Right lobe of liver (tissue), 6 donors: ENCODE data around the gene OR2T5. TPM values are rescaled to one million over a fixed set of nuclear protein-coding genes. Genes with fewer than 3 reads are reported as not detected.
"Not testable (repeated sequence)": the region's sequence is repeated elsewhere in the genome, so short reads cannot be mapped to it uniquely, and the experiment has no call there.

Source experiments
- ATAC-seq, 4 donors: fragments of 200-7000 bp; cut with Tn5 transposase; one replicate each; pipeline ENCODE4 v1.9.1; 2020; ENCODE audit warnings: mild to moderate bottlenecking in 4 of 4, moderate library complexity in 4 of 4
- DNase-seq, 3 donors: peaks; one replicate each; pipeline ENCODE4 v3.0.0-alpha.2; 2020
- H3K27ac ChIP-seq, 3 donors: fragments of 200-600 bp; one replicate each; pipeline ENCODE4 v1.8.0; 2022
- H3K27me3 ChIP-seq, 2 donors: fragments of 200-600 bp; one replicate each; pipeline ENCODE4 v1.8.0; 2022
- H3K36me3 ChIP-seq, 4 donors: fragments of 200-600 bp; sonication (generic) in 1 of 4; one replicate each; pipeline versions ENCODE4 v1.5.1 to v1.8.0; 2017 to 2022; ENCODE audit warnings: control low read depth in 1 of 4
- H3K4me1 ChIP-seq, 4 donors: fragments of 200-600 bp; sonication (generic) in 1 of 4; one replicate each; pipeline versions ENCODE4 v1.5.1 to v1.8.0; 2017 to 2022; ENCODE audit warnings: control low read depth in 1 of 4
- H3K4me3 ChIP-seq, 3 donors: fragments of 200-600 bp; one replicate each; pipeline ENCODE4 v1.8.0; 2022
- H3K9me3 ChIP-seq, 4 donors: fragments of 200-600 bp; sonication (generic) in 1 of 4; one replicate each; pipeline versions ENCODE4 v1.5.1 to v1.8.0; 2017 to 2022; ENCODE audit warnings: control low read depth in 1 of 4
- WGBS: methylation state at CpG from one replicate; pipeline ENCODE4 v1.1.6; 2018; ENCODE audit warnings: low coverage, low lambda C conversion rate; ENCODE audit not compliant: insufficient coverage; ENCODE audit errors: missing lambda C conversion rate; 5-methylcytosine and 5-hydroxymethylcytosine counted together
- intact Hi-C, 2 donors: fragments of 100-400 bp; cut with DNase I; formaldehyde crosslinking; loops; one replicate each; pipeline versions ENCODE4 v1.11.2 to v1.14.1; 2022
- long read RNA-seq: library from polyadenylated mRNA; unstranded; transcript quantifications from one replicate; pipeline ENCODE4 v2.0.0, GENCODE V29; 2019
- total RNA-seq, 6 experiments: library from RNA; depleted of rRNA in 2 of 6; stranded (reverse); fragments of >200 nt in 2 of 6; fragmentation: NEBNext Ultra II Directional in 3 of 6; extraction: Animal tissue kit (Norgen Biotek cat#: 25700) in 3 of 6; gene quantifications; one replicate each; pipeline versions ENCODE4 v1.1.0 to v1.2.4, GENCODE V29; 2016 to 2023
- donor health status: DM: no; HTN: yes; CAD: no.
- donor health status: DM: no; HTN: no; CAD: no.
- donor health status: DM: no; HTN: no; CAD: no.
- donor health status: DM: no; HTN: yes; CAD: no.
- donor health status: DM: no; HTN: yes; CAD: no.

Gene OR2T5, protein sequence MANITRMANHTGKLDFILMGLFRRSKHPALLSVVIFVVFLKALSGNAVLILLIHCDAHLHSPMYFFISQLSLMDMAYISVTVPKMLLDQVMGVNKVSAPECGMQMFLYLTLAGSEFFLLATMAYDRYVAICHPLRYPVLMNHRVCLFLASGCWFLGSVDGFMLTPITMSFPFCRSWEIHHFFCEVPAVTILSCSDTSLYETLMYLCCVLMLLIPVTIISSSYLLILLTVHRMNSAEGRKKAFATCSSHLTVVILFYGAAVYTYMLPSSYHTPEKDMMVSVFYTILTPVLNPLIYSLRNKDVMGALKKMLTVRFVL
- not detected for total RNA-seq
- long read RNA-seq = 0 reads

DNA sequence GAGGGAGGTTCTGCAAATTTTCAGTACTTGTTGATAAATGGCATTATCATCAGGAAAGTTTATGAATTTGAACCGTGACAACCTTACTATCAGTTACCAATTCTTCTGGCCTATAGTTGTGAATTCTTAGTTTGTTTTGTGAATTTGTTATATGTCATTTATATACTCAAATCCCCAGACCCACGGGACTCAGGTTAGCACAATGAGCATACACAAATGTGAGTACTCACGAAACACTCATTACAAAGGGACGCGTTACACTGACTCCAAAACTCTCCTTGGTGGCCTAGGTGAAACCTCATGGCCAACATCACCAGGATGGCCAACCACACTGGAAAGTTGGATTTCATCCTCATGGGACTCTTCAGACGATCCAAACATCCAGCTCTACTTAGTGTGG is at the start of gene OR2T5:
TSS of gene OR2T5 (plus strand) at position 301 of the 400 bp plus-strand sequence. CDS start at position 301, 0 bp downstream.
- H3K36me3 ChIP-seq, H3K9me3 ChIP-seq, H3K27ac ChIP-seq, H3K4me3 ChIP-seq, intact Hi-C loops, ATAC-seq, DNase-seq, H3K4me1 ChIP-seq, H3K27me3 ChIP-seq: not testable (repeated sequence)
- WGBS = 63% methylated on average over 4 of the region's 6 CpGs

DNA sequence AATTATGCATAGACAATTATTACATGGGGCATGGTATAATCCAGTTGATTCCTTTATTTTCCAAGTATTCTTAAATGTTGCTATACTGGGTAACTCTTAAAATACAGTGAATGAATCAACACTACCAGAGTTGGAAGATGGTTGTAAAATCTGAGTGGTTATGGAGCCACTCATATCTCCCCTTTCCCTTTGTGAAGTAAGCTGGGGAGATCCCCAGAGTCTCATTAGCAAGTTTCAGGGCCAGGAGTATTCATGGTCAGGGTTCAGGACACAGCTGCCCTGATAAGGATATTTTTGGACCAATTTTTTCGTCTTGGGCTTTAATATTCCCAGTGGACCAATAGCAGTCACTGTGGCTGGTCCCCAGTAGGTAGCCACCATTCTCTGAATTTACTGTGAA is 49.7 kb upstream of the OR2T5 start:
- H3K36me3 ChIP-seq, H3K27ac ChIP-seq, intact Hi-C loops, ATAC-seq, H3K4me3 ChIP-seq, H3K4me1 ChIP-seq, DNase-seq, H3K27me3 ChIP-seq, H3K9me3 ChIP-seq: not testable (repeated sequence)
- 67% methylated on average over 1 of the region's 1 CpG for WGBS

- DNase-seq, H3K27ac ChIP-seq, ATAC-seq, H3K27me3 ChIP-seq, H3K4me3 ChIP-seq, H3K9me3 ChIP-seq, H3K36me3 ChIP-seq, intact Hi-C loops, H3K4me1 ChIP-seq: not testable (repeated sequence)
- 41% methylated on average over 5 of the region's 5 CpGs for WGBS
These were observed 49.1 kb upstream of the OR2T5 start for GRCh38 chr1:248439283-248439682.

- H3K27me3 ChIP-seq, H3K27ac ChIP-seq, intact Hi-C loops, H3K9me3 ChIP-seq, ATAC-seq, H3K4me1 ChIP-seq, H3K36me3 ChIP-seq, DNase-seq, H3K4me3 ChIP-seq: not testable (repeated sequence)
- WGBS = 13% methylated on average over 1 of the region's 2 CpGs
These were observed 45.7 kb upstream of the OR2T5 start for GRCh38 chr1:248442500-248443277.

DNA sequence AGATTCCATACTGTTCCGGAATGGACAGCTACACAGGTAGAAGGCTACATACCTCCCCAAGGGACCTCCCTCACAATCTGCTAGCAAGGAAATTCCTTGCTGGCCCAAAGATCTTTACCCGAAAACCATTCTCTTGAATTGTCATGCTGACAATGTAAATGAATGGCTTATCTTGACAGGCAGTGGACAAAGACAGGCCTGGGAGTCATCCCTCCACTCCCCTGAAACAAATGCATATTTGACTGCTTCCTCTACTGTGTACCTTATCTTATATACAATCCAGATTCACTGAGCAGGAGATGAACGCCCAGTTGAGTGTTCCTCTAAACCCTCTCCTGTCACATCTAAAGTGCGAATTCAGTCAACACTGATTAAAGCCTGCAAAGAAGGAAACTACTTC is 43.8 kb upstream of the OR2T5 start:
- H3K27me3 ChIP-seq, H3K4me3 ChIP-seq, DNase-seq, H3K36me3 ChIP-seq, H3K4me1 ChIP-seq, H3K9me3 ChIP-seq, ATAC-seq, intact Hi-C loops, H3K27ac ChIP-seq: not testable (repeated sequence)
- WGBS = 46% methylated on average over 4 of the region's 4 CpGs

DNA sequence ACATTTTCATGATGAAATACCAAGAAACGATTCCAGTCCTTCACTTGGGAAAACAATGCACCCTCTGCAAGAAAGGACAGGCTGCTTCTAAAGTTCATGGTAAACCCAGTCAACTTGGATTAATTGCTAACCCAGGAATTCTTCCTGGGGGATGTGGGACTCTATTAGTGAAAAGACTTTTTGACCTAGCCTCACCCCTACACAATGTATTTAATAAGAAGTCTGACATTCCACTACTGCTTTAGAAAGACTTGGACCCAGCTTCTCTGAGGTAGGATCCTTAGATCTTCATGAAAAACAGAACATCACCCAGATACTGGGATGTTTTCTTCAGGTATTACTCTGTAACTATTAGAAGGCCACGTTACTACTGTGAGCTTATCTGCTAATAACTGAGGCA is 43.0 kb upstream of the OR2T5 start, which contains the start of gene OR2T2:
TSS of gene OR2T2 (plus strand) at position 239 of the 400 bp plus-strand sequence. CDS start 7,161 bp downstream, outside the sequence.
- H3K27me3 ChIP-seq, ATAC-seq, H3K4me1 ChIP-seq, H3K9me3 ChIP-seq, intact Hi-C loops, H3K4me3 ChIP-seq, H3K27ac ChIP-seq, DNase-seq, H3K36me3 ChIP-seq: not testable (repeated sequence)
- 29% methylated on average over 1 of the region's 2 CpGs for WGBS

GRCh38 chr1:248448409-248449074 is 39.8 kb upstream of the OR2T5 start:
- H3K9me3 ChIP-seq, H3K27ac ChIP-seq, H3K36me3 ChIP-seq, ATAC-seq, intact Hi-C loops, DNase-seq, H3K4me1 ChIP-seq, H3K4me3 ChIP-seq, H3K27me3 ChIP-seq: not testable (repeated sequence)
- no CpG with 5 or more reads among the region's 4 CpGs for WGBS

DNA sequence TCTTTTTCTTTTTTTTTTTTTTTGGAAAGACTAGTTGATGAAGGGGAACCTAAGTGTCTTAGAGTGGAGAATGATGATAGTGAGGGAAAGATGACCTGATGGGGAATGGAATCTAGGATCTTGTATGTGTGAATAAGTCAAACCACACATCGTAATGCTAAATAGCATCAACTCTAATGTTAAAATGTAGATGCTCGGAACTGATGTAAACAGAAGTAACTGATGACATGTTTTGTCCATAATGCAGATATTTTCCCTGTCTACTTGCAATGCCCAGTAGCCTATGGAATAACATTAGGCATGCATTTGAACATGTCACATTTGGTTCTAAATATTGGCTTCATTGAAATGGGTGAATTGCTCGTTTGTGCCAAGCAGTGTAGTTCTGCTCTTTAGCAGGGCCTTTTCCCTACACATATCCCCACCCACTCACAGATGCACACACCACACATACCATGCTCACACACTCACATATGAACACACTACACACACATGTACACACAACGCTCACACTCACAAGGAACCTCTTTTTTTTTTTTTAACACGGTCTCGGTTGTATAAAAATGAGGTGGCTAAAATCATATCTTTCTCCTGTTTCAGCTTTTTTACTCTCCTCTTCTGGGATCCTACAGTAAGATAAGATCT is 38.4 kb upstream of the OR2T5 start:
- 65% methylated on average over 5 of the region's 6 CpGs for WGBS
- DNase-seq, H3K4me1 ChIP-seq, H3K27ac ChIP-seq, intact Hi-C loops, H3K27me3 ChIP-seq, ATAC-seq, H3K4me3 ChIP-seq, H3K9me3 ChIP-seq, H3K36me3 ChIP-seq: not testable (repeated sequence)

DNA sequence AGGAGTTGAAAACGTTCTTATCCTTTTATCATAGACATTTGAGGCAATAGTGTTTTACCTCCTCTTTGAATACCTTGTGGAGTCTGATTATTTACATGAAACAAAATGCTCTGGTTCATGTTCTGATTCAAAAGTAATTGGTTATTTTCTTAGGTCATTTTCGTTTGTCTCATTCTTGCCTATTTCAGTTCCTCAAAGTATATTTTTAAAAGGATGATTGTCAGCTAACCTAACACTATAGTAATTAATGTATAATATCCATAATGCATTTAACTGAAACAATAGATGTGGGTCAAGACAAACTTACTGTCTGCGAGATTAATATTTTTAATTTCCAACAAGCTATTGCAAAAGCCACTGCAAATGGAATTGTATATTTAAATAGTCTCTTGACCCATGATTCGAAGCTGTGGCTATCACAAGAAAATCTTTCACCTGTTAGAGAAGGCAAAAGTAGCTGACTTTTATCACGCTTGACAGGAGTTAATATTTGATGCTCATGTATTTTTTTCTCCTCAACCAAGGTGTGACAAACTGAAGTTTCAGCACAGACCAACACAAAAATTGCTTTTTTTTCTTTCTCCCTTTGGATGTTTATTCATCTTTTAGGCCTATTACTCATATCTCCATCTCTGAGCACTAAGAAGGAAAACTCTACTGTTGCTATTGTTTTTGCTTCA is 37.8 kb upstream of the OR2T5 start:
- DNase-seq, ATAC-seq, H3K27ac ChIP-seq, H3K9me3 ChIP-seq, H3K27me3 ChIP-seq, H3K4me1 ChIP-seq, H3K4me3 ChIP-seq, H3K36me3 ChIP-seq, intact Hi-C loops: not testable (repeated sequence)
- 25% methylated on average over 2 of the region's 5 CpGs for WGBS

DNA sequence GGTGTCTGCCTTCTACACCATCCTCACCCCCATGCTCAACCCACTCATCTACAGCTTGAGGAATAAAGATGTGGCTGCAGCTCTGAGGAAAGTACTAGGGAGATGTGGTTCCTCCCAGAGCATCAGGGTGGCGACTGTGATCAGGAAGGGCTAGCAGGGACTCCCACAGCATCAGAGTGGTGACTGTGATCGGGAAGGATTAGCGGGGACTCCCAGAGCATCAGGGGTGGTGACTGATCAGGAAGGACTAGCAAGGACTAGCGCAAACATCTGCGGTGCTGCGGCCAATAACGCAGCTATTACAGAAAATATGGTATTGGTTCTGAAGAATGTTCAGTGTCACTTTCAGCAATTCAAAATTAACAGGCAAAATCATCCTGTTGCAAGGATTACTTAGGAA is 34.8 kb upstream of the OR2T5 start:
- H3K27ac ChIP-seq, H3K9me3 ChIP-seq, intact Hi-C loops, H3K4me1 ChIP-seq, H3K4me3 ChIP-seq, ATAC-seq, H3K36me3 ChIP-seq, H3K27me3 ChIP-seq, DNase-seq: not testable (repeated sequence)
- WGBS = 78% methylated on average over 7 of the region's 7 CpGs
